Stomach (tissue), 4 donors: ENCODE measurements around the gene ZNF440.

ENCODE experiments used
- EP300 ChIP-seq: sonication (generic); formaldehyde crosslinking; IDR thresholded peaks from one replicate; pipeline ENCODE4 v1.6.1; 2017; ENCODE audit warnings: antibody characterized with exemption
- POLR2A ChIP-seq, 4 donors: fragments of 450-650 bp; IDR thresholded peaks; one replicate each; pipeline ENCODE4 v1.6.1; 2016; ENCODE audit warnings: antibody characterized with exemption in 4 of 4, control low read depth in 2 of 4, mild to moderate bottlenecking in 1 of 4, moderate library complexity in 1 of 4
- POLR2AphosphoS5 ChIP-seq, 3 donors: sonication (generic); formaldehyde crosslinking; IDR thresholded peaks; one replicate each; pipeline ENCODE4 v1.6.1; 2016; ENCODE audit warnings: antibody characterized with exemption in 3 of 3
- TF ChIP-seq, protein P1 (sequence below), 7 experiments: fragments of 450-650 bp in 4 of 7; fragments of 200-600 bp in 3 of 7; sonication (generic) in 3 of 7; IDR thresholded peaks; one replicate each; pipeline ENCODE4 v1.5.1; 2016 to 2019; ENCODE audit warnings: antibody characterized with exemption in 7 of 7, control low read depth in 2 of 7, mild to moderate bottlenecking in 1 of 7

GRCh38 chr19:11868188-11868587 is 54.1 kb downstream of the ZNF440 start:
- no peak for TF ChIP-seq POLR2A (IDR thresholded peaks at IDR 0.05)
- TF ChIP-seq, protein P1, sequence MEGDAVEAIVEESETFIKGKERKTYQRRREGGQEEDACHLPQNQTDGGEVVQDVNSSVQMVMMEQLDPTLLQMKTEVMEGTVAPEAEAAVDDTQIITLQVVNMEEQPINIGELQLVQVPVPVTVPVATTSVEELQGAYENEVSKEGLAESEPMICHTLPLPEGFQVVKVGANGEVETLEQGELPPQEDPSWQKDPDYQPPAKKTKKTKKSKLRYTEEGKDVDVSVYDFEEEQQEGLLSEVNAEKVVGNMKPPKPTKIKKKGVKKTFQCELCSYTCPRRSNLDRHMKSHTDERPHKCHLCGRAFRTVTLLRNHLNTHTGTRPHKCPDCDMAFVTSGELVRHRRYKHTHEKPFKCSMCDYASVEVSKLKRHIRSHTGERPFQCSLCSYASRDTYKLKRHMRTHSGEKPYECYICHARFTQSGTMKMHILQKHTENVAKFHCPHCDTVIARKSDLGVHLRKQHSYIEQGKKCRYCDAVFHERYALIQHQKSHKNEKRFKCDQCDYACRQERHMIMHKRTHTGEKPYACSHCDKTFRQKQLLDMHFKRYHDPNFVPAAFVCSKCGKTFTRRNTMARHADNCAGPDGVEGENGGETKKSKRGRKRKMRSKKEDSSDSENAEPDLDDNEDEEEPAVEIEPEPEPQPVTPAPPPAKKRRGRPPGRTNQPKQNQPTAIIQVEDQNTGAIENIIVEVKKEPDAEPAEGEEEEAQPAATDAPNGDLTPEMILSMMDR (IDR thresholded peaks at IDR 0.05) = no peak
- TF ChIP-seq POLR2AphosphoS5 (IDR thresholded peaks at IDR 0.05) = no peak
- no peak for TF ChIP-seq EP300
